H1 (cell line): ENCODE results near the gene MPZL3. TPM values are rescaled to one million over a fixed set of nuclear protein-coding genes. Genes with fewer than 3 reads are reported as not detected.

Experiments
- CHD2 ChIP-seq: IDR thresholded peaks from 2 replicates; pipeline ENCODE4 v1.6.1; 2012; ENCODE audit warnings: low read length, improper control_type of control experiment
- polyA plus RNA-seq, 7 experiments: library from polyadenylated mRNA; depleted of rRNA in 3 of 7; stranded (reverse) in 5 of 7; unstranded in 2 of 7; fragments of >200 nt in 5 of 7; fragments of 200-250 nt in 2 of 7; gene quantifications; 1 replicate in 5 of 7; 2 replicates in 1 of 7; 4 replicates in 1 of 7; pipeline versions ENCODE4 v1.2.1 to v1.2.3, GENCODE V29; 2011 to 2013; ENCODE audit warnings: missing spikeins in 2 of 7, mixed read lengths in 2 of 7
- total RNA-seq: library from RNA; stranded (reverse); fragmentation: NEBNext Ultra II Directional; extraction: Animal tissue kit (Norgen Biotek cat#: 25700); gene quantifications from 2 replicates; pipeline ENCODE4 v1.2.1, GENCODE V29; 2021

The MPZL3 gene
- total and polyA plus RNA-seq, 2 of the 8 experiments (the other 6 are each of a cell fraction or from before 2014, with no cell fraction given): 1.1 to 3.9 TPM

GRCh38 chr11:118263695-118264568 lies 11.8 kb upstream of the MPZL3 start, which contains the start of gene MPZL2 (continued):
- TF ChIP-seq CHD2: no peak
